NAMALWA (cell line): Measurements from ENCODE around the gene F13A1.

Experiments
- DNase-seq: peaks from one replicate; pipeline ENCODE4 v3.0.0-alpha.2; 2015; ENCODE audit warnings: low spot score

Gene F13A1

DNA sequence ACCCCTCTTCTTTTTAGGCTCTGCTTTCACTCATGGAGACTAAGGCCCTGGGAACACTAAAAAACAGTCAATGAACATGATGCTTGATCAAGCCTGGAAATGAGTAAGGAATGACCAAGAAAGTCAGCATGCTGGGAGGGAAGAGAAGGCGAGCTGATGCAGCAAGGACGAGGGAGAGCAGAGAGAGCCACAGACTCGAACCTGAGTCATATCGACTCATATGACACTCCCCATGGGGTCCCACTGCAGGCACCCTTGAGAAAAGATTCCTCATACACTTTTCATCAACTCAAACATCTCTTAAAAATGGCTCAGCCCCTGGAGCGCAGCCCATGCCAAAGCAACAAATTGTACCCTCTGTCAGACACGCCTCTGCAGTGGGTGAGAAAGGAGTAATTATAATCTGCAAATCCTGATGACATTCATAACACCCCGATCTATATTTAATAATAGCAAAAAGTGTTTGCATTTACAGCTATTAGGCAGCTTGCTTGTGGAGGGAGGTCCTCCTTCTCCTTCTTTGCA, 127.2 kb downstream of the F13A1 start:
- no peak for DNase-seq

DNA sequence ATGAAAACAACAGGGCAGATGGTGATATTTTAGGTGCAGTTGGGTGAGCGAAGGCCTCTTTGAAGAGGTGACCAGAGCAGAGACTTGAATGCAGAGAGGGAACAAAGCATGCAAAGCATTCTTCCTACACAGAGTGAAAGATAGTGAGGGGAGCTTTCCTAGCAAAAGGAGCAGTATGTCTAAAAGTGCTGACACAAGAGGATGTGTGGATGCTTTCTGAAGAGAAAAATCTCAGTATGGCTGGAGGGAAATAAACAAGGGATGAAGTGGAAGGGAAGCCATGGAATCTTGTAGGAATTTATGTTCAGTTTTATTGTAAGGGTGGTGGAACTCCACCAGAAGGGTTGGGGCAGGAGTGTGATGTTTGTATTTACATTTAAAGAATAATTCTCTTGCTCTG, 128.6 kb downstream of the F13A1 start:
- no peak for DNase-seq

DNA sequence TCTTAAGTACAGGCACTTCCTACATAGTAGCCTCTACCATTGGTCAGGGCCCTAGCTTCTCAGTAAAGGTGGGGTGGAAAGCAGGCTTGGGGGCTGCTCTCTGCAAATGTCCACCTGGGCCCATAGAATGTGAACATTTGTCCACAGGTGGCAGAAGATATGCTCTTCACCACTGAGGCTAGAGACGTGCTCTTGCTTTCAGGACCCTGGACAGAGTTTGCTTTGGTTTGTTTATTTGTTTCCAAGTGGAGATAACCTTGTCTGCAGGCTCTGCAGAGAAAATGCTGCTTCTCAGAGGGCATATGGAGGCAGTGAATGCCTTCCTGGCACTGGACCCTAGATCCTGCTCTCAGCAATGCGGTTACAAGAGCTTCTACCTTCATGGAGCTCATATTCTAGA, 129.0 kb downstream of the F13A1 start:
- DNase-seq: peak; percentile 38

DNA sequence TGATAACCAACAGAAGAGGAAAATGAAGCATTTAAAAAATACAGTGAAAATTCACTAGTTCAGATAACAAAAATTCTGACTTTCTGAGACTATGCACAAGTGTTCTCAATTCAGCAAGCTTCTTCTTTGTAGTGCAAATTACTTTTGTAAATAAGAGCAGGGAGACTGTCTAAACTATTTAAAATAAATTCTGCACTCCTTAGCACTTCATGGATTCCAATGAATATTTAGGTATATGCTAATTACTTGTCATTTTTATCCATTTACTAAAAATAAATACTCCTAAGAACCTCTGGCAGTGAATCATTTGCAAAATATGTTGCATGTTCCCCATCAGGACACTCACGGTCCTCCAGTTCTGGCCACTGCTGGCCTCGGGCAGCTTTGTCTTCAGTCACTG, 139.8 kb downstream of the F13A1 start:
- DNase-seq: no peak

DNA sequence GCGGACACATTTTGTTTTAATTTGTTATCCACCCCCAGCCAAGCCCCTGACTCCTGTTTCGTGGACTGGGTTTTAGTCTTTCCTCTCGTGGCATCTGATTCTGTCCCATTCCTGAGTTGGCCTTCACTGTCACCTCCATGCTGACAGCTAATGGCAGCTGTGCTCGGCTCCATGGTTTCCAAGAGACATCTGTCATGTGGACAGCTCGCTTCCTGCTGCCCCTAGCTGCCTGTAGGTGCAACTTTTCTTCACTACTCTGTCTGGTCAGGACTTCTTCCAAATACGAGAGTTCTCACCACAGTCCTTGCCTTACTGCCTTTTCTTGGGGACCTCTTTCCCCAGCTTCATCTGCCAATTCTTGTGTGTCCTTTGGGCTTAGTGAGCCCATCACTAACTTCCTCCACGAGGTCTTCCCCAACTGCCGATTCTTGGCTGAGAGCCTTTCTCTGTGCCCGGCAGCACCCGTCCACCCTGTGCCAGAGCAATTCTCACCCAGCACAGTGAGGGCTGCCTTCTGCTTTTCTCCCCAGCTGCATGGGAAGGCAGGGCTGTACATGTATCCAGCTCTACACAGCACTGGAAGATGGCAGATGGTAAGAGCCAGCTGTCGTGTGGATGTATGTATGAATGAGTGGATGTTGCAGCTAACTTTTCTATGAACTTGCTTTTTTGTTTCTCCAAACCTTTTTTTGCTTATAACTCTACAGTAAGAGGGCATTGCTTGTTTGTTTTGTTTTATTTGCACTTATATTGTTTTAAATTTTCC, 140.4 kb downstream of the F13A1 start:
- DNase-seq: no peak

DNA sequence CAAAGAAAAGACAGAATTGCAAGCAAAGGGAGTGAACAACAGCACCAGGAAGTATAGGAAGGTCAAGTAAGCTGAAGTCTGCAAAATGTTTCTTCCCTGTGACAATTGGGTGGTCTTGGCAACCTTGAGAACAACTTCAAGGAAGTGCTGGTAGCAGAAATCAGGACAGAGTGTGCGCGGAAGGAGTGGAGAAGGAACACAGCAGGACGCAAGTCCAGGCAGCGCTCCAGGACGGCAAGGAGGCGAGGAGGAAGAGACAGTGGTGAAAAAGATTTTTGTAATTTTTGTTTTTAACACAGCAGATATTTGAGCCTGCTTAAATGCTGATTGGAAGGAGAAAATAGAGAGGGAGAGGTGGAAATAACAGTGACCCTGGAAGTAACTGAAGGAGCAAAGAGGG, 141.7 kb downstream of the F13A1 start:
- DNase-seq: no peak

DNA sequence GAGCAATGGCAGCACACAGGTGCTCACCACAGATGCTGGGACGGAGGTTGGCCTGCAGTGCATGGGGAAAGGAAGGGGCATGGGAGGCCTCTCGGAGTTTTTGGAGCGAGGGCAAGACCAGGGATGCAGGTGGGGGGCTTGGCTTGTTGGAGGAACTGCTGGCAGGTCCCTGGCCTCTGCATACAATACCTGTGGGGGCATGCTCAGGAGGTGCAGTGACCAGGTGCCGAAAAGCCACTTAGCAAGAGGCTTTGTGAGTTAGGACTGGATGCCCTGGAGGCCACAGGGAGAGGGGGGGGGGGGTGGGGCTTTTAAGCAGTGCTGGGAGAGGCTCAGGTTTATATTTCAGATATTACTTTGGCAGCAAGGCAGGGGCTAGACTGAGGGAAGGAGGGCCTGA, 142.7 kb downstream of the F13A1 start:
- DNase-seq: no peak

DNA sequence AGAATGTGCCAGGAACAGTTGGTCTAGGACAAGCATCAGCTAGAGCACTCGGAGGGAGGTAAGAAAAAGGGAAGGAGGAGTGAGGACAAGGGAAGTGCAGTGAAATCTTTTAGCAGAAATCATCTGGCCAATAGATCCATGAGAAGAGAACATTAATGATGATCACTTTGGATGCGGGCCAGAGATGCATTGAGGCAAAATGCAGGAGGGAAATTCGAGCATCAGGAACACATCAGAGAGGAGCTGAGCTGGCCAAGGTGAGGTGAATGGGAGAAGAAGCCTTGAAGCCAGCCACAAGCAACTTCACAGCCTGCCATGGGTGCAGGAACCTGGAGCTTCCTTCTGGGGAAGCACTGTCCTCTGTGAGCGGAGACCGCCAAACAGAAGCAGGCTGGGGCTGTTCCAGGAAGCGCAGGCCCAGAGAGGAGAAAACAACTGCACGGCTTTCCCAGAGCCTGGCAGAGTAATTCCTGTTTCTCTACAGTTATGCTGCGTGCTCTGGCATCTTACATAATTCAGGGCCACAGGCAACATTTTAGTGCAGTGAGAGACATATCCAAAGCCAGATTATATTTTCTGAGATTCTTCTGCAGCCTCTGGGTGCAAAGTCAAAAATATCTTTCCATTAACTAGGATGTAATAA, 143.8 kb downstream of the F13A1 start:
- no peak for DNase-seq

DNA sequence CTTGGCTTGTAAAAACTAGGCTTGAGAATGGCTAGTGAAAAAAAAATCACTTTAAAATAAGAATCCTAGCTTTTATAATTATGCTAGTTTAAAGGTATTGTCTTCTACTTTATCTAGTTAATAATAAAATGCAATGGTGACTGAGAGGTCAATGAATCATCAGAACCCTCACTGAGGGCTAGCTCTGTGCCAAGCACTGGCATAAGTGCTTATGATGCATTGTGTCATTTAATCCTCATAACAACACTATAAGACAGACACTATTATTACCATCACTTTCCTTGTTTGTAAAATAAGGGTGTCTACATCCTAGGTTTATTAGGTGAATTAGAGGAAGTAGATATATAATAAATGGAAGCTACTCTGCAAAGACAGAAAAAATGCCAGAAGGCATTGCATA, 144.3 kb downstream of the F13A1 start:
- DNase-seq: no peak

DNA sequence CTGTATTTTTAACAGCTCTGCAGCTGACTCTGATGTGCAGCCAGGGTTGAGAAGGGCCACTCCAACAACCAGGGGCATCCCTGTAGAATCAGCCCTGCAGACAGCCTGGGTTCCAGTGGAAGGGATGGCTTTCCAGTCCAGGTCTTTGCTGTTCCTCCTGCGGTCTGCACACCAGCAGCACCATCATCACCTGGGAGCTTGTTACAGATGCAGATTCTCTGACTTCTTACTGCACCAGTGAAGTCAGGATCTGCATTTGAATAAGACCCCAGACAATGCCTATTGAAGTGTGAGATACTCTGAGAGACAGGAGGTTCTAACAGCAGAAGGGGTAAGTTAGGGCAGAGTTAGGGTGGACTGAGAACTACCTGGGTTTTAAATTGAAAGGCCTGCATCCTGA, 151.3 kb downstream of the F13A1 start:
- no peak for DNase-seq

DNA sequence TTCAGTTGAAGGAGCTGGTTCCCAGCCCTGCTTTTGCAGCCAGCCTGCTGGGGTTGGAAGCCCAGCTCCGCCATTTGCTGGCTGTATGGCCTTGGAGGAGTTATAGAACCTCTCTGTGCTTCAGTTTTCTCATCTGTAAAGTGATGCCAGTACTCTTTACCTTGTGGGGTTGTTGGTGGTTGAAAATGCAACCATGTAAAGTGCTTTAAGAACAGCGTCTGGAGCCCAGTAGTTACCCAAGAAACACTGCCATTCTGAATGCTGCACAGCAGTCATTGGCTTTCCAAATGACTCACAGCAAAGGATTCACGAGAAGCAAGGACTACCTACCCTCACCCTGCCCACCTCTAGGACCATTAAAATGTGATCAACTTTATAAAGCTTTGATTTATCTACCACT, 154.4 kb downstream of the F13A1 start:
- DNase-seq: no peak

DNA sequence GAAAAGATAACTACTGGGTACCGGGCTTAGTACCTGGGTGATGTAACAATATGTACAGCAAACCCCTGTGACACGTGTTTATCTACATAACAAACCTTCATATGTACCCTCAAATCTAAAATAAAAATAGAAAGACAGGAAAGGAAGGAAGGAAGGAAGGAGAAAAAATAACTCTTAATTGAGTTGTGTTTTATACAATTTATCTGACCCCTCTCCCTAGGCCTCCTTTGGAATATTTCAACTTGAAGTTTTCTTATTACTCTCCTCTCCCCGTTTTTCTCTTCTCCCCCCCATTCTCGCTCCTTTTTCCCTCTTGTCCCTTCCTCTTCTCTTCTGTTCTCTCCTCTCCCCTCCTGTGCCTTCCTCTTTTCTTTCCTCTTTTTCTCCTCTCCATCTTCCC, 156.1 kb downstream of the F13A1 start:
- DNase-seq: no peak

DNA sequence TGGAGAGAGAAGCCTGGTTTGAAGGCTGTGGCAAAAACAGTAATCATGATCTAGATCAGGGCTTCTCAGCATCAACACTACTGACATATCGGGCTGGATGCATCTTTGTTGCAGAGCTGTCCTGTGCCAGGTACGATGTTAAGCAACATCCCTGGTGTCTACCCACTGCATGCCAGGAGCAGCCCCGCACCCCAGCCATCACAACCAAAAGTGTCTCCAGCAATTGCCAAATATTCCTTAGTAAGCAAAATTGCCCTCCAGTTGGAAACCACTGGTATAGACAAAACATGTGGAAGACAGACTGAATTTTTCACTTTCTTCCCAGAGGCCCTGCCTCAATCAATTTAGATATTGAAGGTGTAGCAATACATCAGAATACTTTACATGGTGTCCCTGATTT, 166.1 kb downstream of the F13A1 start:
- DNase-seq: no peak

DNA sequence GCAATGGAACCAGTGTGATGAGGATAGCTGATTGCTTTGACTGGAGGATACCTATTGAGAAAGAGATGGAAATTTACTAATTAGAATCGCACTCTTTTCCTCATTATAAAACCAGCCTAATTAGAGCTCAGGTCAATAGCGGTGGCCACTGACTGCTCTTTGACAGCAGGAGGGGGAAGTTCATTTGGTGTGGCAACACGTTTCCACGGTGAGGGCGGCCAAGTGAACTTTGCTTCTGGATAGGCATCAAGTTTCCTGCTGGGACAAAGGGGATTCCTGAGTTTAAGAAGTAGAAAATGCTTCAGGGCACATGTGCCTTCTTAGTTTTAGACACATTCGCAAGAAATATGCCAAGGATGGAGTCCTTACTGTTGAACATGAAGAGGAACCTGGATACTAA, 168.4 kb downstream of the F13A1 start:
- no peak for DNase-seq

DNA sequence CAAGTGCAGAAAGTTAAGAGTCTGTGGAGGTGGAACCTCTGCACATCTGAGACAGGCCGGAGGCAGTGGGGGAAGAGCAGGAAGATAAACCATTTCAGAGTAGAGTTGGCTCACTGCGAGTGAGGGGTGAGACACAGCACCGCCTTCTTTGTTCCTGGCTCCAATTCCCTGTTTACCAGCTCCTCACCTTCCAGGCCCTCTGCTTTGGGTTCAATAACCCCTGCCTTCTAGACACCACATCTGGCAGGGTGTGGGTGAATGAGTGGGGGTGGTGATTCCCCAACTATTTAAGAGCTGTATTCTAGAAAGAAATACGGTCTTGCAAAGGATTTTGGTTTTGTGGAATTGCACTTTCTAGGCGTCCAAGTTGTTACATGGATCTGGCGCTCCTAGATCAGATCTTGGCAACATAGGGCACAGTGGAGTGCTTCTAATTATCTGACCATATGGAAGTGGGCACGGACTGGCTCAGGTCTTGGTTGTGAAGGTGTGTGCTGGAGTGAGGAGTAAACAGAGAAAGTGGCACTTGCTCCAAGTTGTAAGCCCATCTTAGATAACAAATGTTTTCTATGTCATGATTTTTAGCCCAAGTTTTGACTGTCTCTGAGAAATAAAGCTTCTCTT, 172.2 kb downstream of the F13A1 start:
- no peak for DNase-seq

DNA sequence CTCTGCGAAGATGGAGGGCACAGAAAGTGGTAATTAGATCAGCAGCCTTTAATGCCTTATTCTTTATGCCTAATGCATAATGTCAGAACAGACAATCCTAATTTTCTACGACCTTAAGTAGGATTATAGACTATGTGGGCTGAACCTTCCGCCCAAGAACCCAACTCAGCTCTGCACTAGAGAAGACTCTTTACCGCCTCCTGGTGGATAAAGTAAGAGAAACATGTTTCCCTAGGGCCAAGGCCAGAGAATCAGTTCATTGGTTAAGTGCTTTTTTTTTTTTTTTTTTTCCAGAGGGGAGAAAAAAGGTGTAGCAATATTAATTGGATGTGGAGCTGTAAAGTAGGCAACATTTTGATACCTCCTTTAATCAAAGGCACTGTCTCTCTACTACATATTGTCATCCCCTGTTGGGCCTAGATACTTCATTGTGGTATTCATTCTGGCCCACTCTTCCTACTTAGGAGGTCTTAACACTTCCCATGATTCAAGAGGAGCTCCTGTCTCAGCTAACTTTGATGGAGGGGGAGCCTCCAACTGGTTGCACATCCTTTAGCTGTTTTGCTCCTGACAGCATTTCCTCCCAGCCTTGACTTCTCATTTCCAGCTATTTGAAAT, 188.9 kb downstream of the F13A1 start:
- DNase-seq: peak; percentile 61

DNA sequence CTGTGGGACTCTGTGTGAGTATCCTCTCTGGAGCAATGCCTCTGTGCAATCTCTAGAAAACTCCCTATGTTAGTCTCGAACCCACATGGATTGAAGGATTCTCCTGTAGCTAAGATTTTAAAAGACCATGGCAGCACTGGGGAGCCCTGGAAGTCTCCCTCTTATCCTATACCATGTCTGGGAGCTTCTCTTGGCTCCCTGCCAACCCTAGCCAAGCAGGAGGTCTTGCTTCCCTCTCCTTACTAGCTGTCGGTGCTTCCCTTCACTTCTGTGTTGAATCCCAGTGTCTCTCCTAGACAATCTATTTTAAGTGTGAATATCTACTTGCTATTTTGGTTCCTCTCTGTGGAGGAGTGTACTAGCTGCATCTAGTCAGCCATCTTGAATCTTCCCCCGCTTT, 195.0 kb downstream of the F13A1 start:
- no peak for DNase-seq

DNA sequence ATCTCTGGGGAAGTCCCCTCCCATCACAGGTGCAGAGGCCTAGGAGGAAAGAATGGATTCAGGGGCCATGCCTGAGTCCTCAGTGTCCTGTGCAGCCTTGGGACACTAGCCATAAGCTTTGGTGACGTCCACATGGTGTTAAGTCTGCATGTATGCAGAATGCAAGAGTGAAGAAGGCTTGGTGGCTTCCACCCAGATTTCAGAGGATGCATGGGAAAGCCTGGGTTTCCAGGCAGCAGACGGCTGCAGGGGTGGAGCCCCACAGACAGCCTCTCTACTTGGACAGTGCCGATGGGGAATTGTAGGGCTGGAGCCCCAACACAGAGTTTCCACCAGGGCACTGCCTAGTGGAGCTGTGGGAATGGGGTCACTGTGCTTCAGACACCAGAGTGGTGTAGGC, 196.7 kb downstream of the F13A1 start:
- no peak for DNase-seq

DNA sequence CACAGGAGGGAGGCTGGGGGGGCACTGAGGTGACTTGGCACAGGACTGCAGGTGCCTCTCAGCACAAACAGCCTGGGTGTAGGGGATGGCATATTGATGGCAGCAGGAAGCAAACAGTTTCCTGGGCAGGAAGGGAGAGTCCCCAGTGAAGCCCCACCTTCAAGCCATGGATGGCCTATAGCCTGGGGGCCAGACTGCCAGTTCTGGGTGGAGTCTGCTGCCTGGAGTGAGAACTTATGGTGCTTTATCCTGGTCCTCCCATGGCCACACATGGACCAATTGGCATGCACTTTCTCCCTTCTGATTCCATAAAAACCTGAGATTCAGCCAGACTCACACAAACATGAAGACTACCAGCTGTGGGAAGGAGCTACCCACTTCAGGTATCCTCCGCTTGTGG, 198.5 kb downstream of the F13A1 start:
- DNase-seq: no peak

DNA sequence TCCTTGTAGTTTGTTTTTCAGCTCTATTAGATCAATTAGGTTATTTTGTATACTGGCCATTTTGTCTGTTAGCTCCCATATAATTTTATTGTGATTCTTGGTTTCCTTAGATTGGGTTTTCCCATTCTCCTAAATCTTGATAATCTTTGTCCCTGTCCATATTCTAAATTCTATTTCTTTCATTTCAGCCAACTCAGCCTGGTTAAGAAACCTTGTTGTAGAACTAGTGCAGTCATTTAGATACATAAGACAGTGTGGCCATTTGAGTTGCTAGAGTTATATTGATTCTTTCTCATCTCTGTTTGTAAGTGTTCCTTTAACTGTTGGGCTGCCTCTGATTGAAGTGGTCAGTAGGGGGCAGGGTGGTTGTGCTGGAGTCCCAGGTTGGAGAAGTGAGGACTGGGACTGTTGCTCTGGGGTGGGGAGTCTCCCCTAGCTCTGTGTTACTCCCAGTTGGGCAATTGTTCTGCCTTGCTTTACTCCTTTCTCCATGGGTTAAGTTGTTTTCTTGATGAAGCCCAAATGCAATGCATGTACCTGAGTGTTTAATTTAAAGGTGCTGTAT, 214.9 kb downstream of the F13A1 start:
- peak; percentile 51 for DNase-seq
